ENCODE measurements around the gene PDE7B.

Gene PDE7B

GRCh38 chr6:136134751-136135150 is 283.2 kb downstream of the PDE7B start:
- Histone ChIP-seq H3K4me1 (ENCODE audit: control insufficient read depth, insufficient read depth, low read length) (no peaks in the 10 kb centered on the region), H3K9me3 (ENCODE audit: control insufficient read depth, insufficient read depth, low read depth, low read length) (no peaks in the 10 kb centered on the region), H3K36me3 (ENCODE audit: control insufficient read depth in 2 of 2, insufficient read depth in 1 of 2, low read length in 2 of 2) (no peaks in the 10 kb centered on the region), H3K27ac (ENCODE audit: extremely low read depth, low read depth, low read length) (no peak overlapping the region), H3K4me3 (ENCODE audit: low read depth, low read length) (no peak overlapping the region)
- ChIA-PET CTCF (interaction anchor here (0.6 to 0.7 kb wide), 4 partner anchors 54 to 509 kb away, joined by 3 to 5 read pairs (median 4); no protein-coding TSS in a partner anchor), POLR2A (no interaction called here)
- TF ChIP-seq ZNF571 (tag by site-specific recombination; IDR thresholded peaks at IDR 0.05) (no peak), PRDM1 (tag by site-specific recombination; IDR thresholded peaks at IDR 0.05) (peak; percentile 37; the same call in 1 of the 2 replicates), ZNF791 (tag by site-specific recombination; IDR thresholded peaks at IDR 0.05) (no peak), ZNF501 (tag by site-specific recombination; IDR thresholded peaks at IDR 0.05) (no peak), ZNF596 (tag by site-specific recombination; IDR thresholded peaks at IDR 0.05) (no peak)

DNA sequence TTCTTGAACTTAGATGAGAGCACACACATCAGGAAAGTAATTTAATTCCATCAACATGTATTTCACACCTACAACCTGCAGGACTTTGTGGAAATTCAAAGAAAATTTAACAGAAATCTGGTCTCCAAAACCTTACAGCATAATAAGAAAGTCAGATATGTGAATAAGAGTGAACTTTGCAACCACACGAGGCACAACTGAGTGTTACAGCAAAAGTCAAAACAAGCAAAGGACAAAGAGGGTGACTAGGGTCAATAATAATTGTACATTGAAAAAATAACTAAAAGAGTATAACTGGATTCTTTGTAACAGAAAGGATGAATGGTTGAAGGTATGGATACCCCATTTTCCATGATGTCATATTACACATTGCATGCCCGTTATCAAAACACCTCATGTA is 284.8 kb downstream of the PDE7B start:
- ChIA-PET POLR2A (no interaction called here), CTCF (interaction anchor here (0.8 kb wide), 1 partner anchor 90 kb away, joined by 3 read pairs; no protein-coding TSS in a partner anchor)
- Histone ChIP-seq H3K4me3 (ENCODE audit: low read depth, low read length) (no peak overlapping the region), H3K9me3 (ENCODE audit: control insufficient read depth, insufficient read depth, low read depth, low read length) (no peaks in the 10 kb centered on the region), H3K36me3 (ENCODE audit: control insufficient read depth in 2 of 2, insufficient read depth in 1 of 2, low read length in 2 of 2) (no peaks in the 10 kb centered on the region), H3K4me1 (ENCODE audit: control insufficient read depth, insufficient read depth, low read length) (no peaks in the 10 kb centered on the region), H3K27ac (ENCODE audit: extremely low read depth, low read depth, low read length) (no peak overlapping the region)
- TF ChIP-seq INSM2 (tag by site-specific recombination; IDR thresholded peaks at IDR 0.05) (no peak), ZNF274 (IDR thresholded peaks at IDR 0.05; ENCODE audit: low read length) (no peak), ZNF274 (tag by site-specific recombination; IDR thresholded peaks at IDR 0.05; ENCODE audit: borderline replicate concordance) (no peak)
- TF ChIP-seq, protein P1, sequence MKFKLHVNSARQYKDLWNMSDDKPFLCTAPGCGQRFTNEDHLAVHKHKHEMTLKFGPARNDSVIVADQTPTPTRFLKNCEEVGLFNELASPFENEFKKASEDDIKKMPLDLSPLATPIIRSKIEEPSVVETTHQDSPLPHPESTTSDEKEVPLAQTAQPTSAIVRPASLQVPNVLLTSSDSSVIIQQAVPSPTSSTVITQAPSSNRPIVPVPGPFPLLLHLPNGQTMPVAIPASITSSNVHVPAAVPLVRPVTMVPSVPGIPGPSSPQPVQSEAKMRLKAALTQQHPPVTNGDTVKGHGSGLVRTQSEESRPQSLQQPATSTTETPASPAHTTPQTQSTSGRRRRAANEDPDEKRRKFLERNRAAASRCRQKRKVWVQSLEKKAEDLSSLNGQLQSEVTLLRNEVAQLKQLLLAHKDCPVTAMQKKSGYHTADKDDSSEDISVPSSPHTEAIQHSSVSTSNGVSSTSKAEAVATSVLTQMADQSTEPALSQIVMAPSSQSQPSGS (tag by site-specific recombination; IDR thresholded peaks at IDR 0.05; ENCODE audit: low read depth) = 0 out of 2 replicates have a peak, but pooled peaks have one; percentile 13

- Histone ChIP-seq H3K27ac (ENCODE audit: extremely low read depth, low read depth, low read length) (no peak overlapping the region), H3K4me1 (ENCODE audit: control insufficient read depth, insufficient read depth, low read length) (no peaks in the 10 kb centered on the region), H3K9me3 (ENCODE audit: control insufficient read depth, insufficient read depth, low read depth, low read length) (no peaks in the 10 kb centered on the region), H3K36me3 (ENCODE audit: control insufficient read depth in 2 of 2, insufficient read depth in 1 of 2, low read length in 2 of 2) (no peaks in the 10 kb centered on the region), H3K4me3 (ENCODE audit: low read depth, low read length) (no peak overlapping the region)
- ChIA-PET POLR2A (no interaction called here), CTCF (interaction anchor here (0.6 to 0.9 kb wide), 2 partner anchors 24 to 88 kb away, joined by 3 read pairs; no protein-coding TSS in a partner anchor)
- TF ChIP-seq ZNF677 (tag by site-specific recombination; IDR thresholded peaks at IDR 0.05) = no peak
- TF ChIP-seq IKZF3 (tag by site-specific recombination; IDR thresholded peaks at IDR 0.05) = no peak
- no peak for TF ChIP-seq HOXA7 (CRISPR knock-in tag; IDR thresholded peaks at IDR 0.05; ENCODE audit: borderline replicate concordance)
- no peak for TF ChIP-seq ZNF350 (tag by site-specific recombination; IDR thresholded peaks at IDR 0.05)
- TF ChIP-seq GLIS2 (tag by site-specific recombination; IDR thresholded peaks at IDR 0.05) = no peak
- TF ChIP-seq ZNF239 (tag by site-specific recombination; IDR thresholded peaks at IDR 0.05) = no peak
- TF ChIP-seq HOXC10 (CRISPR knock-in tag; IDR thresholded peaks at IDR 0.05) = no peak
- TF ChIP-seq GFI1B (tag by site-specific recombination; IDR thresholded peaks at IDR 0.05) = no peak
- TF ChIP-seq ZNF324 (tag by site-specific recombination; IDR thresholded peaks at IDR 0.05) = no peak
- no peak for TF ChIP-seq ZBTB44 (tag by site-specific recombination; IDR thresholded peaks at IDR 0.05)
- TF ChIP-seq, protein P2, sequence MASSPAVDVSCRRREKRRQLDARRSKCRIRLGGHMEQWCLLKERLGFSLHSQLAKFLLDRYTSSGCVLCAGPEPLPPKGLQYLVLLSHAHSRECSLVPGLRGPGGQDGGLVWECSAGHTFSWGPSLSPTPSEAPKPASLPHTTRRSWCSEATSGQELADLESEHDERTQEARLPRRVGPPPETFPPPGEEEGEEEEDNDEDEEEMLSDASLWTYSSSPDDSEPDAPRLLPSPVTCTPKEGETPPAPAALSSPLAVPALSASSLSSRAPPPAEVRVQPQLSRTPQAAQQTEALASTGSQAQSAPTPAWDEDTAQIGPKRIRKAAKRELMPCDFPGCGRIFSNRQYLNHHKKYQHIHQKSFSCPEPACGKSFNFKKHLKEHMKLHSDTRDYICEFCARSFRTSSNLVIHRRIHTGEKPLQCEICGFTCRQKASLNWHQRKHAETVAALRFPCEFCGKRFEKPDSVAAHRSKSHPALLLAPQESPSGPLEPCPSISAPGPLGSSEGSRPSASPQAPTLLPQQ (tag by site-specific recombination; IDR thresholded peaks at IDR 0.05) = no peak
- TF ChIP-seq YY1 (tag by site-specific recombination; IDR thresholded peaks at IDR 0.05) = no peak
- no peak for TF ChIP-seq ZNF596 (tag by site-specific recombination; IDR thresholded peaks at IDR 0.05)
- TF ChIP-seq, protein P3, sequence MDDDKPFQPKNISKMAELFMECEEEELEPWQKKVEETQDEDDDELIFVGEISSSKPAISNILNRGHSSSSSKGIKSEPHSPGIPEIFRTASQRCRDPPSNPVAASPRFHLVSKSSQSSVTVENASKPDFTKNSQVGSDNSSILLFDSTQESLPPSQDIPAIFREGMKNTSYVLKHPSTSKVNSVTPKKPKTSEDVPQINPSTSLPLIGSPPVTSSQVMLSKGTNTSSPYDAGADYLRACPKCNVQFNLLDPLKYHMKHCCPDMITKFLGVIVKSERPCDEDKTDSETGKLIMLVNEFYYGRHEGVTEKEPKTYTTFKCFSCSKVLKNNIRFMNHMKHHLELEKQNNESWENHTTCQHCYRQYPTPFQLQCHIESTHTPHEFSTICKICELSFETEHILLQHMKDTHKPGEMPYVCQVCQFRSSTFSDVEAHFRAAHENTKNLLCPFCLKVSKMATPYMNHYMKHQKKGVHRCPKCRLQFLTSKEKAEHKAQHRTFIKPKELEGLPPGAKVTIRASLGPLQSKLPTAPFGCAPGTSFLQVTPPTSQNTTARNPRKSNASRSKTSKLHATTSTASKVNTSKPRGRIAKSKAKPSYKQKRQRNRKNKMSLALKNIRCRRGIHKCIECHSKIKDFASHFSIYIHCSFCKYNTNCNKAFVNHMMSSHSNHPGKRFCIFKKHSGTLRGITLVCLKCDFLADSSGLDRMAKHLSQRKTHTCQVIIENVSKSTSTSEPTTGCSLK (tag by site-specific recombination; IDR thresholded peaks at IDR 0.05) = no peak
- TF ChIP-seq ZNF830 (tag by site-specific recombination; IDR thresholded peaks at IDR 0.05; ENCODE audit: low read depth) = no peak
Observed at GRCh38 chr6:136137008-136137692, 285.6 kb downstream of the PDE7B start.

Data from HEK293 (cell line).